Epithelial cell of esophagus (primary cell): Measurements from ENCODE around the gene NCOR2.

Experiments used
- DNase-seq: peaks from one replicate; pipeline ENCODE4 v3.0.0; 2010; ENCODE audit warnings: low read depth
- H3K4me3 ChIP-seq: 2 replicates; pipeline ENCODE4 v1.5.1; 2011; ENCODE audit warnings: mild to moderate bottlenecking, low read length, control low read depth
- CTCF ChIP-seq: IDR thresholded peaks from 2 replicates; pipeline ENCODE4 v1.5.1; 2011; ENCODE audit warnings: low read depth, mild to moderate bottlenecking, low read length, control low read depth, inconsistent platforms; ENCODE audit not compliant: insufficient read depth; ENCODE audit errors: missing control alignments

NCOR2 gene

GRCh38 chr12:124558313-124558712 lies 9.1 kb downstream of the NCOR2 start:
- DNase-seq, result no peak
- no peak for TF ChIP-seq CTCF
- H3K4me3 ChIP-seq, result no peak overlapping the region

GRCh38 chr12:124557518-124558223 lies 9.7 kb downstream of the NCOR2 start:
- H3K4me3 ChIP-seq, result no peak overlapping the region
- DNase-seq, result no peak
- no peak for TF ChIP-seq CTCF

- no peak for TF ChIP-seq CTCF
- H3K4me3 ChIP-seq, result no peak overlapping the region
- DNase-seq, result no peak
These were observed 10.4 kb downstream of the NCOR2 start for GRCh38 chr12:124556896-124557501.

- no peak for TF ChIP-seq CTCF
- no peak for DNase-seq
- no peak overlapping the region for H3K4me3 ChIP-seq
These were observed 11.3 kb downstream of the NCOR2 start for GRCh38 chr12:124556074-124556466.

- no peak overlapping the region for H3K4me3 ChIP-seq
- no peak for DNase-seq
- TF ChIP-seq CTCF, result no peak
These were observed 12.0 kb downstream of the NCOR2 start for GRCh38 chr12:124555168-124556073.

- DNase-seq, result no peak
- no peak overlapping the region for H3K4me3 ChIP-seq
- no peak for TF ChIP-seq CTCF
These were observed 12.9 kb downstream of the NCOR2 start for GRCh38 chr12:124554429-124555029.
